IMR-90 (cell line): ENCODE data around the gene SBF1. TPM values are rescaled to one million over a fixed set of nuclear protein-coding genes. Genes with fewer than 3 reads are reported as not detected.

ENCODE experiments used
- ATAC-seq: fragments of 200-7000 bp; cut with Tn5 transposase; 2 replicates; pipeline ENCODE4 v1.9.1; 2020; ENCODE audit warnings: low read depth, mild to moderate bottlenecking, moderate library complexity
- BruUV-seq: library from RNA; stranded (reverse); fragments of 400-500 nt; replicated peaks from 2 replicates; lab custom pipeline; 2021; lab: Mats Ljungman, UMichigan
- CTCF ChIA-PET: fragments of 300-600 bp; formaldehyde crosslinking; extraction: SDS; loops from one replicate; lab custom pipeline; 2021; ENCODE audit warnings: antibody characterized with exemption; lab: Yijun Ruan, JAX
- POLR2A ChIA-PET: fragments of 300-600 bp; sonication (Branson Sonifier 250); formaldehyde crosslinking; loops from one replicate; lab custom pipeline; 2022; ENCODE audit warnings: antibody characterized with exemption; ENCODE audit not compliant: unreplicated experiment; lab: Charles Lee
- DNase-seq: peaks from one replicate; pipeline ENCODE4 v3.0.0; 2013
- H2AFZ ChIP-seq: replicated peaks from 2 replicates; pipeline ENCODE3; 2013; ENCODE audit warnings: low read length, mild to moderate bottlenecking; ENCODE audit not compliant: poor library complexity
- H2AK5ac ChIP-seq: 2 replicates; pipeline ENCODE4 v1.6.1; 2013; ENCODE audit warnings: low read depth, low read length, inconsistent platforms
- H2AK9ac ChIP-seq: replicated peaks from 2 replicates; pipeline ENCODE3; 2013; ENCODE audit warnings: mild to moderate bottlenecking, low read depth, low read length, moderate library complexity; ENCODE audit not compliant: poor library complexity
- H2BK120ac ChIP-seq: 2 replicates; pipeline ENCODE4 v1.6.1; 2013; ENCODE audit warnings: low read depth, low read length, inconsistent platforms
- H2BK15ac ChIP-seq: 3 replicates; pipeline ENCODE4 v1.6.1; 2013; ENCODE audit warnings: low read depth, low read length, inconsistent platforms
- H2BK20ac ChIP-seq: 2 replicates; pipeline ENCODE4 v1.6.1; 2013; ENCODE audit warnings: low read depth, mild to moderate bottlenecking, inconsistent platforms, low read length, moderate library complexity
- H2BK5ac ChIP-seq: 2 replicates; pipeline ENCODE4 v1.6.1; 2013; ENCODE audit warnings: mild to moderate bottlenecking, low read depth, low read length, inconsistent platforms; ENCODE audit not compliant: poor library complexity, severe bottlenecking
- H3K14ac ChIP-seq: replicated peaks from 2 replicates; pipeline ENCODE4 v1.6.1; 2013; ENCODE audit warnings: low read depth, low read length, inconsistent platforms
- H3K18ac ChIP-seq: 2 replicates; pipeline ENCODE4 v1.6.1; 2013; ENCODE audit warnings: low read depth, low read length, control low read depth
- H3K23ac ChIP-seq: 2 replicates; pipeline ENCODE4 v1.6.1; 2013; ENCODE audit warnings: low read depth, low read length, inconsistent platforms
- H3K27ac ChIP-seq: 2 replicates; pipeline ENCODE4 v1.5.1; 2013; ENCODE audit warnings: mild to moderate bottlenecking, control low read depth, low read length; ENCODE audit not compliant: insufficient read depth
- H3K27me3 ChIP-seq: 2 replicates; pipeline ENCODE4 v1.6.1; 2013; ENCODE audit warnings: low read length; ENCODE audit not compliant: control insufficient read depth, insufficient read depth
- H3K36me3 ChIP-seq: 2 replicates; pipeline ENCODE4 v1.6.1; 2013; ENCODE audit warnings: low read length, mixed read lengths; ENCODE audit not compliant: control insufficient read depth, insufficient read depth
- H3K4ac ChIP-seq: 2 replicates; pipeline ENCODE4 v1.6.1; 2013; ENCODE audit warnings: low read depth, low read length, inconsistent platforms
- H3K4me1 ChIP-seq: 2 replicates; pipeline ENCODE4 v1.6.1; 2013; ENCODE audit warnings: low read length, mixed read lengths; ENCODE audit not compliant: control insufficient read depth, insufficient read depth
- H3K4me2 ChIP-seq: 2 replicates; pipeline ENCODE4 v1.6.1; 2013; ENCODE audit warnings: low read depth, mild to moderate bottlenecking, control low read depth, low read length, moderate library complexity
- H3K4me3 ChIP-seq: 2 replicates; pipeline ENCODE4 v1.5.1; 2013; ENCODE audit warnings: low read depth, mild to moderate bottlenecking, control low read depth, low read length, moderate library complexity; ENCODE audit not compliant: insufficient read depth
- H3K56ac ChIP-seq: 2 replicates; pipeline ENCODE4 v1.6.1; 2013; ENCODE audit warnings: low read length, inconsistent platforms; ENCODE audit not compliant: insufficient read depth; ENCODE audit errors: extremely low read depth
- H3K79me1 ChIP-seq, 2 experiments: 2 replicates each; pipeline ENCODE4 v1.6.1; 2013; ENCODE audit warnings: low read length in 2 of 2, inconsistent platforms in 1 of 2, low read depth in 1 of 2
- H3K9ac ChIP-seq: 2 replicates; pipeline ENCODE4 v1.6.1; 2013; ENCODE audit warnings: low read depth, low read length, control low read depth
- H3K9me1 ChIP-seq: 2 replicates; pipeline ENCODE4 v1.6.1; 2013; ENCODE audit warnings: low read length, inconsistent platforms; ENCODE audit not compliant: insufficient read depth
- H3K9me3 ChIP-seq: 2 replicates; pipeline ENCODE4 v1.6.1; 2013; ENCODE audit warnings: low read length; ENCODE audit not compliant: control insufficient read depth, insufficient read depth
- H4K20me1 ChIP-seq: 2 replicates; pipeline ENCODE4 v1.6.1; 2013; ENCODE audit warnings: low read length, inconsistent platforms; ENCODE audit not compliant: insufficient read depth
- H4K5ac ChIP-seq: 2 replicates; pipeline ENCODE4 v1.6.1; 2013; ENCODE audit warnings: mild to moderate bottlenecking, low read depth, low read length, control low read depth
- H4K8ac ChIP-seq, 2 experiments: 2 replicates each; pipeline ENCODE4 v1.6.1; 2013; ENCODE audit warnings: low read depth in 2 of 2, low read length in 2 of 2, control low read depth in 1 of 2, inconsistent platforms in 1 of 2
- H4K91ac ChIP-seq: 2 replicates; pipeline ENCODE4 v1.6.1; 2013; ENCODE audit warnings: low read depth, low read length, inconsistent platforms; ENCODE audit not compliant: insufficient read depth
- WGBS, 2 experiments: methylation state at CpG; one replicate each; pipeline versions ENCODE4 v1.1.5 to v1.1.7; 2013; ENCODE audit warnings: missing lambda C conversion rate in 2 of 2; ENCODE audit not compliant: insufficient read length in 1 of 2; ENCODE audit errors: extremely low coverage in 2 of 2; 5-methylcytosine and 5-hydroxymethylcytosine counted together
- dilution Hi-C: fragments of 300-500 bp; cut with HindIII; formaldehyde crosslinking; loops from one replicate; pipeline ENCODE4 v1.14.3; 2018; ENCODE audit warnings: low sequenced_read_pairs; ENCODE audit not compliant: unreplicated experiment
- in situ Hi-C: fragments of 300-500 bp; cut with MboI; formaldehyde crosslinking; loops from 3 replicates; pipeline ENCODE4 v1.14.3; 2019; ENCODE audit warnings: low sequenced_read_pairs, inconsistent platforms, mixed read lengths
- intact Hi-C: fragments of 100-400 bp; cut with micrococcal nuclease; formaldehyde crosslinking; loops from 2 replicates; pipeline ENCODE4 v1.10.0; 2022
- polyA plus RNA-seq, 3 experiments: library from polyadenylated mRNA; depleted of rRNA; stranded (reverse); fragments of >200 nt; gene quantifications; 2 replicates each; pipeline ENCODE4 v1.2.3, GENCODE V29; 2012; ENCODE audit warnings: low replicate concordance in 1 of 3
- total RNA-seq: library from RNA; depleted of rRNA; stranded (reverse); fragments of >200 nt; gene quantifications from 2 replicates; pipeline ENCODE4 v1.2.3, GENCODE V29; 2012
- TF ChIP-seq, protein P1 (sequence below): fragments of 150-350 bp; IDR thresholded peaks from 2 replicates; pipeline ENCODE4 v1.6.1; 2016; ENCODE audit warnings: low read depth, mild to moderate bottlenecking, low read length, moderate library complexity, borderline replicate concordance

The SBF1 gene
- total and polyA plus RNA-seq, 2 of the 4 experiments (the other 2 are of a cell fraction), result 21.5 to 33.2 TPM

DNA sequence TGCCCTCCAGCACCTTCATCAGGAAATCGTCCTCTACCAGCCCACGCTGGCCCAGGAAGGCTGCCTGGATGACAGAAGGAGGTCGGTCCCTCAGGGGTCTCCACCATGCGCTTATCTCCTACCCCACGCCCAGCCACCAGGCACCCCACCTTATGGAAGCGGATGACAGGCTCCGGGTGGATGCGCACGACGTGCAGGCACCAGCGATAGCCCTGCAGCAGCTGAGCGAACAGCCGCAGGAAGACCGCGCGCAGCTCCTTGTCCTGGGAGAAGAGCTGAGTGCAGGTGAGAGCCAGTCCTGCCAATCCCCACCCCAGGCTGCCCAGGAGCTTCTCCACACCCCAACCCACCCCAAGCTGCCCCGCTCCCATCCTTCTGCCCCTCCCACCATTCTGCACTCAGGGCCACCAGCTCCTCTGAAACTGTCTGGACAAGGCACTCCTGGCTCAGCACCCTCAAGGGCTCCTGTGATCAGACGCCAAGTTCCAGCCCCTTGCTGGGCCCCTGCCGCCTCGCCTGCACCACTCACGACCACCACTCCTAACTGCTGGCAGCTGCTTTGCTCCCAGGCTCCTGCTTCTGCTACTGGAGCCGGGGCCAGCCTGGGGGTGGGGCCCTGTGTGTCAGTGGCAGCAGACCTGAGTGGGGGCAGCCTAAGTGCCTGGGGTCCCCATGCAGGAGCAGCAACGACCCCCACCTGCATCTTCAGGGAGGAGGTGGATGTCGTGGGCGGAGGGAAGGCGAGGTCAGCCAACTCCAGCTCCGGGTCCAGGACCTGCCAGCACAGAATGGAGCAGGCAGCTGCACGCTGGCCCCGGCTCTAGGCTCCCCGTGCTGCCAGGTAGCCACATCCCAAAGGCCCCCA, 9.5 kb downstream of the SBF1 start:
- Histone ChIP-seq H2BK5ac (no peak overlapping the region), H2AK5ac (no peak overlapping the region), H2BK15ac (no peak overlapping the region), H3K4me2 (no peak overlapping the region), H4K8ac (no peak overlapping the region), H3K4me3 (no peak overlapping the region), H3K4me1 (peaks cover 7% of the 10 kb centered on the region; the same call in 1 of the 2 replicates), H3K9me3 (no peaks in the 10 kb centered on the region), H4K91ac (no peak overlapping the region), H3K56ac (no peak overlapping the region), H3K23ac (no peak overlapping the region), H3K9me1 (peaks cover 3% of the 10 kb centered on the region; the same call in 1 of the 2 replicates), H3K79me1 (peaks cover 12 to 37% of the 10 kb centered on the region in 2 experiments; a peak in 3 of 4 replicates), H3K4ac (no peak overlapping the region), H4K5ac (no peak overlapping the region), H4K20me1 (peaks cover 30% of the 10 kb centered on the region), H3K18ac (no peak overlapping the region), H3K36me3 (peaks cover 73% of the 10 kb centered on the region), H2BK120ac (no peak overlapping the region), H2AK9ac (no peak overlapping the region), H2AFZ (no peak overlapping the region), H3K27ac (no peak overlapping the region), H3K27me3 (no peaks in the 10 kb centered on the region), H2BK20ac (no peak overlapping the region), H3K9ac (no peak overlapping the region), H3K14ac (no peak overlapping the region)
- ATAC-seq, result no peak
- in situ Hi-C loops, result no loop called here
- no TSS peak for BruUV-seq
- TF ChIP-seq, protein P1, sequence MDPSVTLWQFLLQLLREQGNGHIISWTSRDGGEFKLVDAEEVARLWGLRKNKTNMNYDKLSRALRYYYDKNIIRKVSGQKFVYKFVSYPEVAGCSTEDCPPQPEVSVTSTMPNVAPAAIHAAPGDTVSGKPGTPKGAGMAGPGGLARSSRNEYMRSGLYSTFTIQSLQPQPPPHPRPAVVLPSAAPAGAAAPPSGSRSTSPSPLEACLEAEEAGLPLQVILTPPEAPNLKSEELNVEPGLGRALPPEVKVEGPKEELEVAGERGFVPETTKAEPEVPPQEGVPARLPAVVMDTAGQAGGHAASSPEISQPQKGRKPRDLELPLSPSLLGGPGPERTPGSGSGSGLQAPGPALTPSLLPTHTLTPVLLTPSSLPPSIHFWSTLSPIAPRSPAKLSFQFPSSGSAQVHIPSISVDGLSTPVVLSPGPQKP, result no peak
- no peak for DNase-seq
- WGBS, 2 experiments, result 89% methylated on average over 12 of the region's 30 CpGs; no CpG with 5 or more reads in 1 of the 2 experiments
- dilution Hi-C loops, result no loop called here
- CTCF ChIA-PET, result no interaction called here
- intact Hi-C loops, result no loop called here
- POLR2A ChIA-PET, result no interaction called here
